Esophagus muscularis mucosa (tissue), 4 donors: ENCODE results near the gene RAD18. TPM values are rescaled to one million over a fixed set of nuclear protein-coding genes. Genes with fewer than 3 reads are reported as not detected.

ENCODE experiments used
- DNase-seq: peaks from one replicate; pipeline ENCODE4 v3.0.0-alpha.2; 2017; ENCODE audit errors: extremely low spot score
- H3K27ac ChIP-seq, 4 donors: fragments of 200-600 bp; sonication (generic); replicated peaks in 1 of 4; 1 replicate in 3 of 4; 2 replicates in 1 of 4; pipeline ENCODE4 v1.5.1; 2016 to 2019; ENCODE audit warnings: mild to moderate bottlenecking in 1 of 4
- H3K27me3 ChIP-seq, 4 donors: fragments of 200-600 bp; sonication (generic); one replicate each; pipeline versions ENCODE4 v1.5.1 to v1.6.0; 2016 to 2019
- H3K36me3 ChIP-seq, 4 donors: fragments of 200-600 bp; sonication (generic); one replicate each; pipeline ENCODE4 v1.5.1; 2016 to 2019
- H3K4me1 ChIP-seq, 4 donors: fragments of 200-600 bp; sonication (generic); one replicate each; pipeline ENCODE4 v1.5.1; 2016 to 2019
- H3K4me3 ChIP-seq, 4 donors: fragments of 200-600 bp; sonication (generic); 1 replicate in 2 of 4; 2 replicates in 2 of 4; pipeline ENCODE4 v1.5.1; 2016 to 2019; ENCODE audit warnings: mild to moderate bottlenecking in 4 of 4, moderate library complexity in 1 of 4
- H3K9me3 ChIP-seq, 4 donors: fragments of 200-600 bp; sonication (generic); 1 replicate in 3 of 4; 2 replicates in 1 of 4; pipeline ENCODE4 v1.5.1; 2016 to 2019
- EP300 ChIP-seq: sonication (generic); formaldehyde crosslinking; IDR thresholded peaks from one replicate; pipeline ENCODE4 v1.6.1; 2017; ENCODE audit warnings: antibody characterized with exemption
- POLR2A ChIP-seq: fragments of 450-650 bp; IDR thresholded peaks from one replicate; pipeline ENCODE4 v1.6.1; 2017; ENCODE audit warnings: antibody characterized with exemption, moderate library complexity, mild to moderate bottlenecking, low read depth
- POLR2AphosphoS5 ChIP-seq, 2 donors: sonication (generic); formaldehyde crosslinking; IDR thresholded peaks; one replicate each; pipeline ENCODE4 v1.6.1; 2017; ENCODE audit warnings: antibody characterized with exemption in 2 of 2
- WGBS: methylation state at CpG from one replicate; pipeline ENCODE4 v1.1.5; 2018; 5-methylcytosine and 5-hydroxymethylcytosine counted together
- intact Hi-C: fragments of 100-400 bp; cut with DNase I; formaldehyde crosslinking; loops from one replicate; pipeline ENCODE4 v1.15.1; 2023
- total RNA-seq, 4 donors: library from RNA; depleted of rRNA; stranded (reverse); fragments of >200 nt; gene quantifications; one replicate each; pipeline versions ENCODE4 v1.1.0 to v1.2.1, GENCODE V29; 2016
- TF ChIP-seq, protein P1 (sequence below), 3 experiments: fragments of 200-600 bp in 2 of 3; fragments of 450-650 bp in 1 of 3; sonication (generic) in 2 of 3; IDR thresholded peaks; one replicate each; pipeline ENCODE4 v1.5.1; 2017 to 2019; ENCODE audit warnings: antibody characterized with exemption in 3 of 3, mild to moderate bottlenecking in 2 of 3, moderate library complexity in 1 of 3

The RAD18 gene
- total RNA-seq, 4 donors from 2014 or later = 3.4 to 6.6 (median 5.2) TPM

DNA sequence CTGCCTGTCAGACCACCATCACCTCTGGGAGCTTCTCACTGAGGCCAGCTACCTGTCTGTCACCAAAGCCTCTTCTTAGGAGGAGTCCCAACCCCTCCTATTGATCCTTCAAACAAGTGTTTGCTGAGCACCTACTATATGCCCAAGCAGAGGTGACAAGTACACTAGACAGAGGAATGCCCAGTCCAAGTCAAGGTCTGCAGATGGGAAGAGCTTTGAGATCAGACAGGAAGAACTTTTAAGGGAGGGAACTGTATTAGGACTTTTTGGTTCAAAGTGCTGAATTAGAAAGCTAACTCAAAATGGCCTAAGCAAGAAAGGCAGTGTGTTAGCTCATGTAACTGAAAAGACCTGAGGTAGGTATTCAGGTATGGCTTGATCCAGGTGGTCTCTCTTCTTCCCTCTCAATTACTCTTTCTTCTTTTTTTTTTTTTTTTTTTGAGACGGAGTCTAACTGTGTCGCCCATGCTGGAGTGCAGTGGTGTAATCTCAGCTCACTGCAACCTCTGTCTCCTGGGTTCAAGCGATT is 3.6 kb upstream of the RAD18 start:
- H3K4me1 ChIP-seq = peaks cover 9 to 18% (median 16%) of the 10 kb centered on the region in 4 donors
- 56% methylated on average over 3 of the region's 3 CpGs for whole genome bisulfite sequencing
- no peaks in the 10 kb centered on the region for H3K36me3 ChIP-seq
- intact Hi-C loops = no loop called here
- H3K27ac ChIP-seq = no peak overlapping the region
- no peaks in the 10 kb centered on the region for H3K9me3 ChIP-seq
- no peak overlapping the region for H3K4me3 ChIP-seq
- peaks cover 0 to 16% (median 0%) of the 10 kb centered on the region in 4 donors for H3K27me3 ChIP-seq
- DNase-seq = peak; percentile 42
- no peak for TF ChIP-seq POLR2A
- TF ChIP-seq POLR2AphosphoS5 (IDR thresholded peaks at IDR 0.05) = no peak
- TF ChIP-seq, protein P1, sequence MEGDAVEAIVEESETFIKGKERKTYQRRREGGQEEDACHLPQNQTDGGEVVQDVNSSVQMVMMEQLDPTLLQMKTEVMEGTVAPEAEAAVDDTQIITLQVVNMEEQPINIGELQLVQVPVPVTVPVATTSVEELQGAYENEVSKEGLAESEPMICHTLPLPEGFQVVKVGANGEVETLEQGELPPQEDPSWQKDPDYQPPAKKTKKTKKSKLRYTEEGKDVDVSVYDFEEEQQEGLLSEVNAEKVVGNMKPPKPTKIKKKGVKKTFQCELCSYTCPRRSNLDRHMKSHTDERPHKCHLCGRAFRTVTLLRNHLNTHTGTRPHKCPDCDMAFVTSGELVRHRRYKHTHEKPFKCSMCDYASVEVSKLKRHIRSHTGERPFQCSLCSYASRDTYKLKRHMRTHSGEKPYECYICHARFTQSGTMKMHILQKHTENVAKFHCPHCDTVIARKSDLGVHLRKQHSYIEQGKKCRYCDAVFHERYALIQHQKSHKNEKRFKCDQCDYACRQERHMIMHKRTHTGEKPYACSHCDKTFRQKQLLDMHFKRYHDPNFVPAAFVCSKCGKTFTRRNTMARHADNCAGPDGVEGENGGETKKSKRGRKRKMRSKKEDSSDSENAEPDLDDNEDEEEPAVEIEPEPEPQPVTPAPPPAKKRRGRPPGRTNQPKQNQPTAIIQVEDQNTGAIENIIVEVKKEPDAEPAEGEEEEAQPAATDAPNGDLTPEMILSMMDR (IDR thresholded peaks at IDR 0.05) = no peak
- TF ChIP-seq EP300 = no peak

DNA sequence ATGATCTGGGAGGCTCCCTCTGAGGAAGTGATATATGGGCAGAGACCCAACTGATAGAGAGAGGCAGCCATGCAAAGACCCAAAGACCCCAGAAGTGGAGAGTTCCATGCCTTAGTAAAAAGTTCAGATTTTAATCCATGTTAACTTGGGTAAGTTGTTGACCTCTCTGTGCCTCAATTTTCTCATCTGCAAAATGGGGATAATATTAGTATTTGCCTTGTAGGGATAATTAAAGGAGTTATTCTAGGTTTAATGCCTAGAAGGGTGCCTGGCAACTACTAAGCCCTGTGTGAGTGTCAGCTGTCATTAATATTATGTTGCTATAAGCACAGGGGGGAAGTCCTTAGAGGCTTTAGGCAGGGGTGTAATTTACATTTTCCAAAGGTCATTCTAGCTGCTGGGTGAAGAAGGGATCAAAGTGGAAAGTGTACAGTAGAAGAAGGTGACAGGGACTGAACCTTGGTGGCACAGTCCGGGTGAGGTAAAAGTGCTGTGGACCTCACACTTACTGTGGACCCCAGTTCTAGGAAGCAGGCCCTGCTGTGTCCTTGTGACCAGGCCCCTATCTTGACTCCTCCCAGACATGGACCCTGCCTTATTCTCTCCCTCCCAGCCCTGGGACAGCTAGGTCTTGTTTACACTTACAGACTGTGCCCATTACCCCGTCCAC is 3.0 kb upstream of the RAD18 start:
- Histone ChIP-seq H3K4me3 (no peak overlapping the region), H3K27me3 (peaks cover 0 to 16% (median 0%) of the 10 kb centered on the region in 4 donors), H3K4me1 (peaks cover 9 to 19% (median 17%) of the 10 kb centered on the region in 4 donors), H3K36me3 (no peaks in the 10 kb centered on the region), H3K9me3 (no peaks in the 10 kb centered on the region), H3K27ac (no peak overlapping the region)
- WGBS = 86% methylated on average over 2 of the region's 2 CpGs
- TF ChIP-seq POLR2A (no peak), EP300 (no peak), POLR2AphosphoS5 (IDR thresholded peaks at IDR 0.05) (no peak)
- TF ChIP-seq, protein P1 (IDR thresholded peaks at IDR 0.05) = no peak
- no peak for DNase-seq
- intact Hi-C loops = no loop called here

DNA sequence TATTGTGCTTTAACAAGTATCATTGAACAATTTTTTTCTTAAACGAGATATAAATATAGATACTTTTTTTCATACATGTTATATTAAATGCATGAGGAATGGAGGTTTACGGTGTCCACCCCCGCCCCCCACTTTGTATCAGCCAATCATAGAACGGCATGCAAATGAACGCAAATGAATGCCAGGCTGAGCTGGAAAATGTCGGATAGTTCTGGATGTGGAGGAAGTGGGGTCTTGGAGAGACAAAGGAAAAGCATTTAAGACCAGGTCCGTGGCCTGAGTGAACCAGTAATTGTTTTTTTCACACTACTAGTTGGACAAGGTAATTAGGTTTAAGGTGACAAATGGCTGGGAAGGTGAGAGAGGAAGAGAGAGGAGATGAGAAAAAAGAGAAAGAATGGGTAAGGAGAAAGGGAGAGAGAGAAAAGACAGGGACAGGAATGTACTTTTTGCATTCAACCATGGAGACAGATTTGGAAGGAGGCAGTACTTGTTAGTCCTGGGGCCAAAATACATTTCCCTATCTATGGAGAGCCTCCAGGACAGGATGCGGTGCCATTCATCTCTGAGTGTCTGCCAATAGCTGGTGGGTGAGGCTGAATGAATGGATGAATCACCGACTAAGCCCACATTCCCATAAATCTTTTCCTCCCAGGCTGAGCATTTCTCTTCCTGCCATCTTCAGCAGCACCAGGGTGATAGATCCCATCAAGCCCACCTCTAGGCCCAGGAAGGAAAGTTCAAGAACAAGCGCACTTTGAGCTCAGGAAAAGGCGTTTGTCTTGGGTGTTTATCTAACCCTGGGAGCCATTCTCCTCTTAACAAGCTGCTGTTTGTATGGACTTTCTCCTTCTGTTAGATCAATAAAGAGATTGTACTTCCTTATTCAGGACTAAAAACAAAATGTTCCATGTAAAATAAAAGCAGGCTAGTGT is 1.4 kb upstream of the RAD18 start:
- H3K27ac ChIP-seq = no peak overlapping the region
- intact Hi-C loops = no loop called here
- TF ChIP-seq POLR2A = no peak
- TF ChIP-seq, protein P1 (IDR thresholded peaks at IDR 0.05) = no peak
- no peak for TF ChIP-seq POLR2AphosphoS5 (IDR thresholded peaks at IDR 0.05)
- TF ChIP-seq EP300 = no peak

DNA sequence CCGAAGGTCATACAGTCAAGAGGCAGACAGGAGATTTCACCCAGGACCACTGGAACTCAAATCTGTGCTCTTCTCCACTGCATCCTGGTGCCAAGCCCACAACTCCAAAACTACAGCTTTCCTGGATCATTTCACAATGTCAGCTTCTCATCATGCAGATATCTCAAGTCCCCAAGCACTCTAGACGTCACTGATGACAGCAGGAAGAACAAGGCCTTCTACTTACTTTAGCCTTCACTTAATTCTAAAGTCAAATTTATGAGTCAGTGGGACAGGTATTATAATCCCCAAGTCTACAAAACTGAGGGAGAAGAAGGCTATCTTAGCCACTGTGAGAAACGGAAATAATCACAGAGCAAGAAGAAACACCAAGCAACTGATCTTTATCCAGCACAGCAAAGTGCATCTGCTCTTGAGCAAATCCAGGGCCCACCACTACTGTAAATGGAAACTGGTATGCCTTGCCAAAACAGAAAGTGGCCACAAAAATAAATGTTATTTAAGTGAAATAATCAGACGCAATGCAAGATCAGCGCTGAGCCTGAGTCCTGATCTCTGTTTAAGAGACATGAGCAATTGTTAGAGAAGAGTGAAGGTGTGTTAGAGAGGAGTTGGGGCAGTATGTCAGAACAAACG is 928 bp downstream of the RAD18 start:
- Histone ChIP-seq H3K4me3 (peak overlapping the region; percentile 71 to 89 (median 74)), H3K27ac (peak overlapping the region in 3 of 4 donors; percentile 77 to 82 (median 77)), H3K4me1 (peaks cover 9 to 19% (median 17%) of the 10 kb centered on the region in 4 donors), H3K9me3 (no peaks in the 10 kb centered on the region), H3K27me3 (peaks cover 0 to 2% (median 0%) of the 10 kb centered on the region in 4 donors), H3K36me3 (peaks cover 0 to 5% (median under 1%) of the 10 kb centered on the region in 4 donors)
- no peak for DNase-seq
- TF ChIP-seq EP300 = no peak
- TF ChIP-seq POLR2A = no peak
- no peak for TF ChIP-seq POLR2AphosphoS5 (IDR thresholded peaks at IDR 0.05)
- TF ChIP-seq, protein P1 (IDR thresholded peaks at IDR 0.05) = no peak
- WGBS = 32% methylated on average over 6 of the region's 6 CpGs
- intact Hi-C loops = no loop called here

More for the DNA sequence above, 1.4 kb upstream of the RAD18 start:
- H3K9me3 ChIP-seq = no peaks in the 10 kb centered on the region
- H3K4me1 ChIP-seq = peaks cover 9 to 19% (median 17%) of the 10 kb centered on the region in 4 donors
- H3K27me3 ChIP-seq = peaks cover 0 to 16% (median 0%) of the 10 kb centered on the region in 4 donors
- H3K4me3 ChIP-seq = no peak overlapping the region
- DNase-seq = peak; percentile 26
- 84% methylated on average over 11 of the region's 11 CpGs for WGBS
- H3K36me3 ChIP-seq = no peaks in the 10 kb centered on the region
